Neuron (in vitro differentiated cells): Measurements from ENCODE around the gene SYT14.
"Not testable (repeated sequence)": the region's sequence is repeated elsewhere in the genome, so short reads cannot be mapped to it uniquely, and the experiment has no call there.

Source experiments
- H2AFZ ChIP-seq: one replicate; pipeline ENCODE4 v1.6.1; 2013; ENCODE audit warnings: low read depth, mild to moderate bottlenecking, inconsistent platforms, low read length, moderate library complexity
- H3K27me3 ChIP-seq: one replicate; pipeline ENCODE4 v1.6.1; 2013; ENCODE audit warnings: low read length; ENCODE audit not compliant: insufficient read depth
- H3K36me3 ChIP-seq: one replicate; pipeline ENCODE4 v1.6.1; 2013; ENCODE audit warnings: low read length; ENCODE audit not compliant: insufficient read depth
- H3K4me1 ChIP-seq: one replicate; pipeline ENCODE4 v1.6.1; 2013; ENCODE audit warnings: low read length; ENCODE audit not compliant: insufficient read depth
- H3K4me3 ChIP-seq: 2 replicates; pipeline ENCODE4 v1.5.1; 2013; ENCODE audit warnings: mild to moderate bottlenecking, low read length, moderate library complexity
- H3K9me3 ChIP-seq: one replicate; pipeline ENCODE4 v1.6.1; 2013; ENCODE audit warnings: low read length

Gene SYT14

DNA sequence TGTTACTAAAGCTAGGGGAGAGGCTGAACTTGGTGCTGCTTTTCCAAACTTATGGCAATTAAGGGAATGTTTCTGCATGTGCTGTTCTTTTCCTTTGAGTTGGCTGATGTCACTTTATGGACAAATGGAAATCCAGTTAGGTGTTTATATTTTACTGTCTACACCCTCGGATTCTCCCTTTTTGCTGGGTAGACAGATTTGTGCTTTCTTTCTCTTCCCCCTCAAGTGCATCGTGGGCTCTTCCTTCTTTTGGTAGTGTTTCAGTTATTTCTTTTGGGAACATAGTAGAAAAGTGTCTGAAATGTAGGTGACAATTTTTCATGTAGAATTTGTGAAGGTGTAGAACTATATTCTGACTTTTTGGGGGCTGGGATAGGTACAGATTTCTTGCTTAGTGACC lies 22.9 kb downstream of the SYT14 start:
- no peaks in the 10 kb centered on the region for H3K9me3 ChIP-seq

DNA sequence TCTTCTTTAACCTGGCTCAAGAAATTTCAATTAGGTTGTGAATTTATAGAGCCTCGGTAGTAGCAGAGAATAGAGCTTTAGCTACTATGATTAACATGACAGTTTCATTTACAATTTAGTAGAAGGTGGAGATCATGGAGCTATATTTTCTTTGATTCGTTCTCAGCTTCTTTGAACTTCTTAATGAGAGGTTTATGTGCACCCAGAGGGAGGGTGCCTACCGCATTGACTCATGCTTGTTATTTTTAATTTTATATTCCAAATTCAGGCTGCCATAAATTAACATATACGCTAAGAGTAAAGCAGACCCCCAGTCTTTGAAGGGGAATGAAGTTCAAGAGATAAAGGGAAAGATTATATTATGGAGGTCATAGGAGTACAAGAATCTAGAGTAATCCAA lies 24.4 kb downstream of the SYT14 start:
- no peaks in the 10 kb centered on the region for H3K27me3 ChIP-seq
- H3K36me3 ChIP-seq = no peaks in the 10 kb centered on the region
- H3K4me1 ChIP-seq = no peaks in the 10 kb centered on the region
- H3K9me3 ChIP-seq = no peaks in the 10 kb centered on the region
- H3K4me3 ChIP-seq = no peak overlapping the region
- no peak overlapping the region for H2AFZ ChIP-seq

More for the DNA sequence above, 22.9 kb downstream of the SYT14 start:
- no peaks in the 10 kb centered on the region for H3K36me3 ChIP-seq
- H3K4me1 ChIP-seq = no peaks in the 10 kb centered on the region
- H2AFZ ChIP-seq = no peak overlapping the region
- no peak overlapping the region for H3K4me3 ChIP-seq
- H3K27me3 ChIP-seq = no peaks in the 10 kb centered on the region

DNA sequence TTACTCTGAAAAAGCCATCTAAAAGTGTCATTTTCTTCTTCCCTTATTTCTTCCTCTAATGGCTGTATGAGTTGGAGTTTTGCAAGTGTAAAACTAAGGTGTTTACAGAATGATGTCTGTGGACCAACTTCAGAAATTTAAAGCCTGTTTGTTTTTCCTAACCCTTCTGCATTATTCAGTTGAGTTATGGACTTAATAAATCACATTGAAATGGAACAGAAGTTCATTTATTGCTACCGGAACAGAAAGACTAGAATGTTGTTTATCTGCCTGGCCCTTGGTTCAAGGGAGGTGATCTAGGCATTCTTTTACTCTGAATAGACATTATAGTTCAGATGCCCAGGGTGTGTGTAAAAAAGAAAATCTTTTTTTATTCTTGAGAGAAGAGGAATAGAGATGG lies 24.8 kb downstream of the SYT14 start:
- H3K27me3 ChIP-seq = no peaks in the 10 kb centered on the region

DNA sequence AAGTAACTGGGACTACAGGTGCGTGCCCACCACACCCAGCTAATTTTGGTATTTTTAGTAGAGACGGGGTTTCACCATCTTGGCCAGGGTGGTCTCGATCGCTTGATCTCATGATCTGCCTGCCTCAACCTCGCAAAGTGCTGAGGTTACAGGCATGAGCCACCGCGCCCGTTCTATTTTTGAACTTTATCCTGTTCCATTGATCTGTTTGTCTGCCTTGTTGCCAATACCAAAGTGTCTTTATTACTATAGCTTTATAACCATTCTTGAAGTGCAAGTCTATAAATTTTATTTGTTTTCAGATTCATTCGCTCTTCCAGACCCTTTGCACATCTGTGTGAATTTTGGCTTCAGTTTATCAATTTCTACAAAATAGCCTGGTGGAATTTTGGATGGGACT lies 28.0 kb downstream of the SYT14 start:
- no peaks in the 10 kb centered on the region for H3K27me3 ChIP-seq
- H3K9me3 ChIP-seq = no peaks in the 10 kb centered on the region
- H3K36me3 ChIP-seq = no peaks in the 10 kb centered on the region
- no peak overlapping the region for H3K4me3 ChIP-seq
- H3K4me1 ChIP-seq = no peaks in the 10 kb centered on the region
- no peak overlapping the region for H2AFZ ChIP-seq

More for the DNA sequence above, 24.8 kb downstream of the SYT14 start:
- no peaks in the 10 kb centered on the region for H3K9me3 ChIP-seq
- H2AFZ ChIP-seq = no peak overlapping the region
- H3K36me3 ChIP-seq = no peaks in the 10 kb centered on the region
- H3K4me1 ChIP-seq = no peaks in the 10 kb centered on the region
- no peak overlapping the region for H3K4me3 ChIP-seq

DNA sequence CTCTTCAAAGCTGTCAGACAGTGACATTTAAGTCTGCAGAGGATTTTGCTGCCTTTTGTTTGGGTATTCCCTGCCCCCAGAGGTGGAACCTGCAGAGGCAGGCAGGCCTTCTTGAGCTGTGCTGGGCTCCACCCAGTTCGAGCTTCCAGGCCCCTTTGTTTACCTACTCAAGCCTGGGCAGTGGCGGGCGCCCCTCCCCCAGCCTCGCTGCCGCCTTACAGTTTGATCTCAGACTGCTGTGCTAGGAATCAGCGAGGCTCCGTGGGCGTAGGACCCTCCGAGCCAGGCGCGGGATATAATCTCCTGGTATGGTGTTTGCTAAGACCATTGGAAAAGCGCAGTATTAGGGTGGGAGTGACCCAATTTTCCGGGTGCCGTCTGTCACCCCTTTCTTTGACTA lies 40.7 kb downstream of the SYT14 start:
- H2AFZ ChIP-seq, H3K27me3 ChIP-seq, H3K9me3 ChIP-seq, H3K4me1 ChIP-seq, H3K4me3 ChIP-seq, H3K36me3 ChIP-seq: not testable (repeated sequence)

DNA sequence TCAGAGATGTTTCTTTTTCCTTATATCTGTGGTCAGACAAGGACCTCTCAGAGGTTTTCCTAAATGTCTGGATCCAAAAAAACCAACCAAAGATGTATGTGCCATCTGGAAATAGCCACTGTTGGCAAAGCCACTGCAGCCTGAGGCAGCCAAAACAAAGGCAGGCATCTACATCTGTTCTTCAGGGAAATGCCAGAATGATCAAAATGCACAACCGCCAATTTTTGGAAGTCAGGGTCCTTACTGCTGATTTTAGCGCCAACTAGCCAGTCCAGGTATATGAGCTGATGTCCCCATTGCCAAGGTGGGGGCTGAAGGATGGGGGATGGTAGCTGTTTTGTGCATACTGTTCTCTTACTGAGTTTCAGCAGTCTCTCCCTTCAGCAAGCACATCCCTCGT lies 45.9 kb downstream of the SYT14 start:
- H3K27me3 ChIP-seq = no peaks in the 10 kb centered on the region
- no peaks in the 10 kb centered on the region for H3K4me1 ChIP-seq
- no peak overlapping the region for H3K4me3 ChIP-seq
- no peaks in the 10 kb centered on the region for H3K36me3 ChIP-seq
- H3K9me3 ChIP-seq = peaks cover 2% of the 10 kb centered on the region
- no peak overlapping the region for H2AFZ ChIP-seq

DNA sequence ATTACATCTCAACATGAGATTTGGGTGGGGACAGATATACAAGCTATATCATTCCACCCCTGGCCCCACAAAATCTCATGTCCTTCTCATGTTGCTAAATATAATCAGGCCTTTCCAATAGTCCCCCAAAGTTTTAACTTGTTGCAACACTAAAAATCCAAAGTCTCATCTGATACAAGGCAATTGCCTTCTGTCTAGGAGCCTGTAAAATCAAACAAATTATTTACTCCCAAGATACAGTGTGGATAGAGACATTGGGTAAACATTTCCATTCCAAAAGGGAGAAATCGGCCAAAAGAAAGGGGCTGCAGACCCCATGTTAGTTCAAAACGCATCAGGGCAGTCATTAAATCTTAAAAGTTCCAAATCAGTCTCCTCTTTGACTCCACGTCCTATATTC lies 47.0 kb downstream of the SYT14 start:
- Histone ChIP-seq H2AFZ (no peak overlapping the region), H3K4me3 (no peak overlapping the region), H3K36me3 (no peaks in the 10 kb centered on the region), H3K27me3 (no peaks in the 10 kb centered on the region), H3K4me1 (no peaks in the 10 kb centered on the region), H3K9me3 (peaks cover 2% of the 10 kb centered on the region)

DNA sequence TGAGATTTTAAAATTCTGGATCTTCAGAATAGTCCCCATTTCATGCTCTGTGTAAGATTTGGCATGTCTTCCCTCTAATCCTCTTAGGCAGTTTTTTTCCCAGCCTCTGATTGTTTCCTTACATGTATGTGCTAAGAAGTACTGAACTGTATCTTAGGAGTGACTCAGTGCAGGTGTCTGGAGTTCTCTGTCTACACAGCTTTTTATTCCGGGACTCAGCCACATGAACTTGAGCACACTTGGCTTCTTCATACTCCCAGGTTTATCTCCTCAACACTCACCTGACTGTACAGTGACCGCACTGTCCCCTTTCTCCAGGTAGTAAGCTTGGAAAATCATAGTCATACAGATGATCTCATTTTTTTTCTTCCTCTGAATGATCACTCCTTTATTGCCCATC lies 50.7 kb downstream of the SYT14 start:
- Histone ChIP-seq H3K4me3 (no peak overlapping the region), H3K4me1 (no peaks in the 10 kb centered on the region), H3K36me3 (no peaks in the 10 kb centered on the region), H3K9me3 (peaks cover 2% of the 10 kb centered on the region), H2AFZ (no peak overlapping the region), H3K27me3 (no peaks in the 10 kb centered on the region)

DNA sequence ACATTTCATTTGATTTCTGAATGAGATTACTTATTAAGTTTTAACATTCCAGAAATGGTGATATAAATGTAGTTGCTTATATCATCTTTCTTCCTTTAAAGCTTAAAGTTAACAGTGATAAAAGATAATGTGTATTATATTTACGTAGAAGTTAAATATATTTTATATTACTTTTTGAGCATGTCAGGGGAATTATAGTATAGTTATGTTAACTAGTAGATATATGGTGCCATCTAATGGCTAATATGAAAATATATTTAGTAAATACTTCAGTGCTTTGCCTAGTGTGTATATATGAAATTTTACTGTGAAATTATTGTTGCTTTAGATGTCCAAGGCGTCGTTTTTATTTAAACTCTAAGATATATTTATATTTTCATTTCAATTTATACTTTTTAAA lies 51.5 kb downstream of the SYT14 start:
- Histone ChIP-seq H3K4me3 (no peak overlapping the region), H3K4me1 (no peaks in the 10 kb centered on the region), H3K36me3 (no peaks in the 10 kb centered on the region)

DNA sequence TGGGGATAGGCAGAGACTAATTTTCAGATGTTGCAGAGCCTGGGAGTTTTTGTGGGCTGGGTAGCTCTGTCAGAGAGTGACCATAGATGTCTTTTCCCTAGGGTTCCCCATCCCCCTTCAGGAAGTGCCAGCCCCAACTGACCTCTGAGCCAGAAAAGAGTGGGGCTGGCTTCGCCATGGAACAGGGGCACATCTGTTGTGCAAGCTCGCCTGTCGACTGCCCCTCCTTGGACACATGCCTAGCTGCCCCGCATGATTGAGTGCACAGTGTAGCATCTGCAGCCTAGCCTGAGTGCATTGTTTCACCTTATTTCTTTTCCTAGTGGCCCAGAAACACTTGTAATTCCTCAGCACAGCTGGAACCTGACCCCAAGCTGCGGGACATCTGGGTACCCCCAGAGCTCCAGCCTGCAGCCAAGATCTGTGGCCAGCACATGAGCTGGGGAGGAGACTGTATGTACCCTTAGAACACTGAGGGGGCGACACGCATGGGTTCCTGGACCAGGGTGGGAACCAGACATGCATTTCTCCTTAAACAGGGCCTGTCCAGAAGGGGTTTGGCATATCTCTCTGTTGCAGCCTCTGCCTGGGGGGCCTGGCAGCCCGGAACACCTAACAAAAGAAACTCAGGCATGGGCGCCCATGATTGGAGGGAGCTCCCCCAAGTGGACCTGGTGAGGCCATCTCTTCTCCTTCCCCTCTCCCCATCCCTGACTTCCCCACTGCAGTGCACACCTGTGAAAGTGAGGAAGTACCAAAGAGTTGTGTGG lies 55.2 kb downstream of the SYT14 start:
- H3K4me3 ChIP-seq = no peak overlapping the region
- H3K9me3 ChIP-seq = no peaks in the 10 kb centered on the region

More for the DNA sequence above, 51.5 kb downstream of the SYT14 start:
- H3K27me3 ChIP-seq = no peaks in the 10 kb centered on the region
- H3K9me3 ChIP-seq = peaks cover 2% of the 10 kb centered on the region
- H2AFZ ChIP-seq = no peak overlapping the region

DNA sequence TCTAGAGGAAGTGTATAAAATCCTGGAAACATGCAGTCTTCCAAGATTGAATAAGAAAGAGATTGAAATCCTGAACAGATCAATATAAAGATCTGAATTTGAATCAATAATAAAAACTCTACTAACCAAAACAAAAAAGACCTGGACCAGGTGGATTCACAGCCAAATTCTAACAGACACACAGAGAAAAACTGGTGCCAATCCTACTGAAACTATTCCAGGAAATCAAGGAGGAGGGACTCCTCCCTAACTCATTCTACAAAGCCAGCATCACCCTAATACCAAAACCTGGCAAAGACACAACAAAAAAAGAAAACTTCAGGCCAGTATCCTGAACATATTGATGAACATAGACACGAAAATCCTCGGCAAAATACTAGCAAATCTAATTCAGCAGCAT lies 58.3 kb downstream of the SYT14 start:
- H3K4me3 ChIP-seq = no peak overlapping the region
- H3K27me3 ChIP-seq = no peaks in the 10 kb centered on the region
- H3K4me1 ChIP-seq = no peaks in the 10 kb centered on the region
- H2AFZ ChIP-seq = no peak overlapping the region
- H3K9me3 ChIP-seq = no peaks in the 10 kb centered on the region
- no peaks in the 10 kb centered on the region for H3K36me3 ChIP-seq

More for the DNA sequence above, 55.2 kb downstream of the SYT14 start:
- H3K27me3 ChIP-seq = no peaks in the 10 kb centered on the region
- H3K4me1 ChIP-seq = no peaks in the 10 kb centered on the region
- no peak overlapping the region for H2AFZ ChIP-seq
- H3K36me3 ChIP-seq = no peaks in the 10 kb centered on the region

DNA sequence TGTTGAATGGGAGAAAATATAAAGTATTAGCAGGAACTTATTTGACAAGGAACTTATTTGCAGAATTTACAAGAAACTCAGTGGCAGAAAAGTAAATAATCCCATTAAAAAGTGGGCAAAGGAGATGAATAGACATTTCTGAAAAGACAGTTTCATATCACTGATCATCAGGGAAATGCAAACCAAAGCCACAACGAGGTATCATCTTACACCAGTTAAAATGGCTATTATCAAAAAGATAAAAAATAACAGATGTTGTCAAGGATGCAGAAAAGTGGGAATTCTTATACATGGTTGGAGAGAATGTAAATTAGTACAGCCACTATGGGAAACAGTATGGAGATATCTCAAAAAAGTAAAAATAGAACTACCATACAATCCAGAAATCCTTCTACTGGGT lies 61.0 kb downstream of the SYT14 start:
- H3K27me3 ChIP-seq = no peaks in the 10 kb centered on the region
- H2AFZ ChIP-seq = no peak overlapping the region
- no peaks in the 10 kb centered on the region for H3K36me3 ChIP-seq
- no peak overlapping the region for H3K4me3 ChIP-seq
- H3K9me3 ChIP-seq = no peaks in the 10 kb centered on the region
- no peaks in the 10 kb centered on the region for H3K4me1 ChIP-seq

DNA sequence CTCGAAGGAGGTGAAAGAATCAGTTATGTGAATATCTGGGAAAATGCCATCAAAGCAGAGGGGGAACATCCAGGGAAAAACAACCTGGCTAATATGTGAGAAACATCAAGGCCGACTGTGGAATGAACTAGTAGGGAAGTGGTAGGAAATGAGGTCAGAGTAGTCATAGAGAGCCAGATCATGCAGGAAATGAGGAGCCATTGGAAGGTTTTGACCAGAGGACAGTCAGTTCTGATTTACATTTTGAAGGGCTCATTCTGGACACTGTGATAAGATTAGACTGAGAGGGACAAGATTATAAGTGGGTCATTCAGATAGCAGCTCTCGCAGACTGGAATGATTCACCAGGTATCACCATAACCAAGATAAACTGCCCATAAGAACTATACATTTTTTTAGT lies 63.7 kb downstream of the SYT14 start:
- no peaks in the 10 kb centered on the region for H3K36me3 ChIP-seq
- H3K4me3 ChIP-seq = no peak overlapping the region
- H3K27me3 ChIP-seq = no peaks in the 10 kb centered on the region
- H3K4me1 ChIP-seq = no peaks in the 10 kb centered on the region
- no peaks in the 10 kb centered on the region for H3K9me3 ChIP-seq
- H2AFZ ChIP-seq = no peak overlapping the region

DNA sequence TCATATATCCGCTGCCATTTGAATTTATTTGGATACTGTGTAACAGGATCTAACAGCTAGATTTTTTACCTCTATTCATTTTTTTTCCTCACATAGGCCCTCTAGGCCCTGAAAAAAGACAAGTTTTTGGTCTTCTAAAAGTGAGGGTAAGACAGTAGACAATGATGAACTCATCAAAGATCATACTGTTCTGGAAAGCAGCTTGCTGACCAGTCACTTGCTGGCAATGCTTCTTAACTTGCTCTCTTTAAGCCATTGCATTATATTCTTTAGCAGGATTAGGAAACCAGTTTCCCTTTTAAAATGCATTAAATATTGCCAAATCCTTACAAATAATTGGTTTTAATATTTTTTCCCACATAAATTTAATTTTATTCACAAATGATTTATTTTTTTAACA lies 65.5 kb downstream of the SYT14 start:
- H3K4me3 ChIP-seq = no peak overlapping the region
- H2AFZ ChIP-seq = no peak overlapping the region
- H3K36me3 ChIP-seq = no peaks in the 10 kb centered on the region
- no peaks in the 10 kb centered on the region for H3K27me3 ChIP-seq
- H3K4me1 ChIP-seq = no peaks in the 10 kb centered on the region
- no peaks in the 10 kb centered on the region for H3K9me3 ChIP-seq
